ENCODE results near the gene KRT12. TPM values are rescaled to one million over a fixed set of nuclear protein-coding genes. Genes with fewer than 3 reads are reported as not detected.

Gene KRT12
- total and polyA plus RNA-seq, 2 of the 4 experiments (the other 2 are of a cell fraction), result not detected

DNA sequence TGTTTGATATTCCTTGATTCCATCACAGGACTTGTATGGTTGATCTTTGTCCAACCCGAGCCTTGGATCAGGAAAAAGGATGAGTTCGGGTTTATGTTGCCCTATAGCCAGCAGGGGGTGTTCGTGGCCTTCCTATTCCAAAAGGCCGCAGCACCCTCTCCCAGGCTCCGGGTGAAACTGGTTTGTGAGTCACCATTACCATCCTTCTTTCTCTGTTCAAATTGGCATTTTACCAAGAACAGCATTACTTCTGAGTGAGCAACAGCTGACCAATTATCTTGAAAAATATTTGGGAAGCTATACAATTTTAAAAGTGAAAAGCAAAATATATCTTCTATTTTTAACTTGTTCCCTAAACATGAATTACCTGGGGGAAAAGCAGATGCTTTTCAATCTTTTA is 42.3 kb upstream of the KRT12 start (continued):
- TF ChIP-seq FOS (IDR thresholded peaks at IDR 0.05; ENCODE audit: low read depth, low read length) (peak; percentile 74), NFE2L2 (IDR thresholded peaks at IDR 0.05; ENCODE audit: low read depth, low read length) (0 out of 2 replicates have a peak, but pooled peaks have one; percentile 40)

DNA sequence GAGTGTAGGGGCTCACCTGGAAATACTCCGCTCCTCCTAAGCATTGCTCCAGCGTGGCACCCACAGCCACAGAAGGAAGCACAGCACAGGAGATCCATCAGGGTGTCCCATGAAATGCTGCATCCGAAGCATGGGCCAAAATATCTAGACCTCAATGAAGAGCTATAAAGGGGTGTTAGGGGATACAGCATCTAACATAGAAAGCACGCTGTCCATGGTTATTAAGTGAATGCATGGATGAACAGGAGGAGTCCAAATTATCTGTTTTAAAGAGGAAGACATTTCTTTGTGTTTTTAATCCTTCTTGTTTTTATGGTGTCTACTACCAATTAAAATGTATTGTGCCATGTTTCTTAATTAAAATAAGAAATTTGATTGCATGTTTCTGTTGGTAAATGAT is 39.6 kb upstream of the KRT12 start:
- H3K23ac ChIP-seq (ENCODE audit: low read depth, low read length), result no peak overlapping the region
- H4K8ac ChIP-seq (ENCODE audit: low read depth in 2 of 2, low read length in 2 of 2), result no peak overlapping the region
- H3K27me3 ChIP-seq (ENCODE audit: control insufficient read depth, insufficient read depth, low read length), result no peaks in the 10 kb centered on the region
- no peaks in the 10 kb centered on the region for H3K36me3 ChIP-seq (ENCODE audit: control insufficient read depth, insufficient read depth, low read length)
- intact Hi-C loops (cut with micrococcal nuclease), result no loop called here
- no peak overlapping the region for H3K4me3 ChIP-seq (ENCODE audit: insufficient read depth, low read depth, low read length)
- BruUV-seq (replicated peaks), result no TSS peak
- DNase-seq, result no peak
- no peak for ATAC-seq (ENCODE audit: low read depth)
- H3K56ac ChIP-seq (ENCODE audit: extremely low read depth, insufficient read depth, low read length), result no peak overlapping the region
- no peak overlapping the region for H3K4ac ChIP-seq (ENCODE audit: low read depth, low read length)
- H2AK5ac ChIP-seq (ENCODE audit: low read depth, low read length), result peak overlapping the region; percentile 55; the same call in 1 of the 2 replicates
- 100% methylated on average over 1 of the region's 4 CpGs; no CpG with 5 or more reads in 1 of the 2 experiments for WGBS, 2 experiments (ENCODE audit: extremely low coverage in 2 of 2, insufficient read length in 1 of 2)
- CTCF ChIA-PET, result no interaction called here
- H3K14ac ChIP-seq (replicated peaks; ENCODE audit: low read depth, low read length), result no peak overlapping the region
- no peak overlapping the region for H4K5ac ChIP-seq (ENCODE audit: low read depth, low read length)
- no peak overlapping the region for H3K18ac ChIP-seq (ENCODE audit: low read depth, low read length)
- 0 out of 2 replicates have a peak overlapping the region, but pooled peaks have one; percentile 35 for H2BK20ac ChIP-seq (ENCODE audit: low read depth, low read length)
- H3K27ac ChIP-seq (ENCODE audit: insufficient read depth, low read length), result no peak overlapping the region
- peak overlapping the region; percentile 14; the same call in 1 of the 2 replicates for H4K91ac ChIP-seq (ENCODE audit: insufficient read depth, low read depth, low read length)
- no peak overlapping the region for H3K9ac ChIP-seq (ENCODE audit: low read depth, low read length)
- no peaks in the 10 kb centered on the region for H3K79me1 ChIP-seq (ENCODE audit: low read depth in 1 of 2, low read length in 2 of 2)
- H2AFZ ChIP-seq (replicated peaks; ENCODE audit: low read length, poor library complexity), result no peak overlapping the region
- H2AK9ac ChIP-seq (replicated peaks; ENCODE audit: low read depth, low read length, poor library complexity), result no peak overlapping the region
- H2BK120ac ChIP-seq (ENCODE audit: low read depth, low read length), result no peak overlapping the region
- H3K4me2 ChIP-seq (ENCODE audit: low read depth, low read length), result no peak overlapping the region
- 0 out of 3 replicates have a peak overlapping the region, but pooled peaks have one; percentile 31 for H2BK15ac ChIP-seq (ENCODE audit: low read depth, low read length)
- peaks cover 13% of the 10 kb centered on the region; the same call in 1 of the 2 replicates for H3K9me1 ChIP-seq (ENCODE audit: insufficient read depth, low read length)
- H4K20me1 ChIP-seq (ENCODE audit: insufficient read depth, low read length), result no peaks in the 10 kb centered on the region
- H3K4me1 ChIP-seq (ENCODE audit: control insufficient read depth, insufficient read depth, low read length), result peaks cover 24% of the 10 kb centered on the region
- H3K9me3 ChIP-seq (ENCODE audit: control insufficient read depth, insufficient read depth, low read length), result no peaks in the 10 kb centered on the region
- dilution Hi-C loops (cut with HindIII; ENCODE audit: low sequenced_read_pairs, unreplicated experiment), result no loop called here
- in situ Hi-C loops (cut with MboI; ENCODE audit: low sequenced_read_pairs), result loop anchor here (5.0 to 10.0 kb wide), 4 partner anchors 102 to 756 kb away; no protein-coding TSS in a partner anchor
- H2BK5ac ChIP-seq (ENCODE audit: low read depth, low read length, poor library complexity, severe bottlenecking), result no peak overlapping the region
- POLR2A ChIA-PET (ENCODE audit: unreplicated experiment), result no interaction called here
- TF ChIP-seq, protein P1, sequence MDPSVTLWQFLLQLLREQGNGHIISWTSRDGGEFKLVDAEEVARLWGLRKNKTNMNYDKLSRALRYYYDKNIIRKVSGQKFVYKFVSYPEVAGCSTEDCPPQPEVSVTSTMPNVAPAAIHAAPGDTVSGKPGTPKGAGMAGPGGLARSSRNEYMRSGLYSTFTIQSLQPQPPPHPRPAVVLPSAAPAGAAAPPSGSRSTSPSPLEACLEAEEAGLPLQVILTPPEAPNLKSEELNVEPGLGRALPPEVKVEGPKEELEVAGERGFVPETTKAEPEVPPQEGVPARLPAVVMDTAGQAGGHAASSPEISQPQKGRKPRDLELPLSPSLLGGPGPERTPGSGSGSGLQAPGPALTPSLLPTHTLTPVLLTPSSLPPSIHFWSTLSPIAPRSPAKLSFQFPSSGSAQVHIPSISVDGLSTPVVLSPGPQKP (IDR thresholded peaks at IDR 0.05; ENCODE audit: borderline replicate concordance, low read depth, low read length), result no peak
- TF ChIP-seq CEBPB (IDR thresholded peaks at IDR 0.05; ENCODE audit: low read depth, low read length) (no peak), MXI1 (IDR thresholded peaks at IDR 0.05; ENCODE audit: borderline replicate concordance, low read depth, low read length) (no peak), NFE2L2 (IDR thresholded peaks at IDR 0.05; ENCODE audit: low read depth, low read length) (no peak), MAZ (IDR thresholded peaks at IDR 0.05; ENCODE audit: borderline replicate concordance, low read depth, low read length) (no peak), SMC3 (IDR thresholded peaks at IDR 0.05; ENCODE audit: low read depth, low read length) (no peak), RAD21 (IDR thresholded peaks at IDR 0.05; ENCODE audit: low read length) (no peak), RFX5 (IDR thresholded peaks at IDR 0.05; ENCODE audit: low read depth, low read length) (no peak), RCOR1 (IDR thresholded peaks at IDR 0.05; ENCODE audit: insufficient replicate concordance, low read length) (no peak), FOS (IDR thresholded peaks at IDR 0.05; ENCODE audit: low read depth, low read length) (no peak), MAFK (IDR thresholded peaks at IDR 0.05; ENCODE audit: low read depth, low read length) (no peak)
- TF ChIP-seq, protein P2, sequence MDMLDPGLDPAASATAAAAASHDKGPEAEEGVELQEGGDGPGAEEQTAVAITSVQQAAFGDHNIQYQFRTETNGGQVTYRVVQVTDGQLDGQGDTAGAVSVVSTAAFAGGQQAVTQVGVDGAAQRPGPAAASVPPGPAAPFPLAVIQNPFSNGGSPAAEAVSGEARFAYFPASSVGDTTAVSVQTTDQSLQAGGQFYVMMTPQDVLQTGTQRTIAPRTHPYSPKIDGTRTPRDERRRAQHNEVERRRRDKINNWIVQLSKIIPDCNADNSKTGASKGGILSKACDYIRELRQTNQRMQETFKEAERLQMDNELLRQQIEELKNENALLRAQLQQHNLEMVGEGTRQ (IDR thresholded peaks at IDR 0.05; ENCODE audit: low read depth, low read length), result no peak
- TF ChIP-seq, protein P3, sequence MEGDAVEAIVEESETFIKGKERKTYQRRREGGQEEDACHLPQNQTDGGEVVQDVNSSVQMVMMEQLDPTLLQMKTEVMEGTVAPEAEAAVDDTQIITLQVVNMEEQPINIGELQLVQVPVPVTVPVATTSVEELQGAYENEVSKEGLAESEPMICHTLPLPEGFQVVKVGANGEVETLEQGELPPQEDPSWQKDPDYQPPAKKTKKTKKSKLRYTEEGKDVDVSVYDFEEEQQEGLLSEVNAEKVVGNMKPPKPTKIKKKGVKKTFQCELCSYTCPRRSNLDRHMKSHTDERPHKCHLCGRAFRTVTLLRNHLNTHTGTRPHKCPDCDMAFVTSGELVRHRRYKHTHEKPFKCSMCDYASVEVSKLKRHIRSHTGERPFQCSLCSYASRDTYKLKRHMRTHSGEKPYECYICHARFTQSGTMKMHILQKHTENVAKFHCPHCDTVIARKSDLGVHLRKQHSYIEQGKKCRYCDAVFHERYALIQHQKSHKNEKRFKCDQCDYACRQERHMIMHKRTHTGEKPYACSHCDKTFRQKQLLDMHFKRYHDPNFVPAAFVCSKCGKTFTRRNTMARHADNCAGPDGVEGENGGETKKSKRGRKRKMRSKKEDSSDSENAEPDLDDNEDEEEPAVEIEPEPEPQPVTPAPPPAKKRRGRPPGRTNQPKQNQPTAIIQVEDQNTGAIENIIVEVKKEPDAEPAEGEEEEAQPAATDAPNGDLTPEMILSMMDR (conservative IDR thresholded peaks at IDR 0.05; ENCODE audit: low read depth, low read length), result no peak

Measured in IMR-90 (cell line).